GM23338 (cell line): ENCODE measurements around the gene C6orf136.

Source experiments
- EZH2 ChIP-seq: fragments of 200-600 bp; sonication (generic); IDR thresholded peaks from one replicate; pipeline ENCODE4 v1.8.0; 2017; ENCODE audit warnings: antibody characterized with exemption, mild to moderate bottlenecking, low read depth; ENCODE audit not compliant: unreplicated experiment
- EZH2phosphoT487 ChIP-seq: fragments of 200-600 bp; sonication (generic); IDR thresholded peaks from one replicate; pipeline ENCODE4 v1.8.1; 2018; ENCODE audit warnings: antibody characterized with exemption; ENCODE audit not compliant: unreplicated experiment
- JUNB ChIP-seq: IDR thresholded peaks from one replicate; pipeline ENCODE4 v1.6.1; 2016; ENCODE audit warnings: antibody characterized with exemption; ENCODE audit not compliant: unreplicated experiment
- NANOG ChIP-seq: IDR thresholded peaks from 2 replicates; pipeline ENCODE4 v1.6.1; 2016; ENCODE audit warnings: antibody characterized with exemption, borderline replicate concordance
- POLR2AphosphoS5 ChIP-seq: IDR thresholded peaks from 2 replicates; pipeline ENCODE4 v1.6.1; 2016; ENCODE audit warnings: antibody characterized with exemption, low read depth
- TF ChIP-seq, protein P1 (sequence below), 2 experiments: fragments of 200-600 bp in 1 of 2; sonication (generic) in 1 of 2; conservative IDR thresholded peaks; 2 replicates each; pipeline versions ENCODE4 v1.5.1 to v1.6.1; 2016 to 2017; ENCODE audit warnings: antibody characterized with exemption in 2 of 2, low read depth in 2 of 2, mild to moderate bottlenecking in 2 of 2, moderate library complexity in 1 of 2
- TF ChIP-seq, protein P2 (sequence below): fragments of 250-450 bp; sonication (Bioruptor Pico); IDR thresholded peaks from 2 replicates; pipeline ENCODE4 v1.5.0; 2020; ENCODE audit warnings: mild to moderate bottlenecking, moderate library complexity
- TF ChIP-seq, protein P3 (sequence below): IDR thresholded peaks from one replicate; pipeline ENCODE4 v1.6.1; 2018; ENCODE audit warnings: antibody characterized with exemption; ENCODE audit not compliant: unreplicated experiment
- TF ChIP-seq, protein P4 (sequence below): IDR thresholded peaks from 2 replicates; pipeline ENCODE4 v1.6.1; 2016; ENCODE audit warnings: antibody characterized with exemption

DNA sequence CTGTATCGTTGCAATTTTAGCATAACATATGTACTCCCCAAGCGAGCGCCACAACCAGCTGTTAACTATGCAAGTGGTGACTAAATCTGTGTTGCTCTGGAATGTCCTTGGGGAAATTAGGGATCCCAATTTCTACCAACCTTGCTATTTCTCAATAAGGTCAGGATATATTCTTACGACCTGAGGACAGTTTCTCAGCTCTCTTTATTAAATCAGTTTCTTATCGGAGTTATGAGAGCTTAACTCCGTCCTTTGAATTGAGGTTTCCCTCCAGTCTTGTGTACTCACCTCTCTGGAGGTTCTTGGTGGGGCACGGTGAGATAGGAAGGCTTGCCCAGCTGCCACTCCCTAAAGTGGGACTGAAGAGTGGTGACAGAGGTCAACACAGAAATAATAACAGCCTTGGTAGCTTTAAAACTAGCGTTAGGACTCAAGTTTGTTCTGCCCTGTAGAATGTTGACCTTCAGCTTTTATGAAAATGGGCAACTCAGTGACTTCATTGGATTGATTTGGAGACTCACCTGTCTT is 28.6 kb upstream of the C6orf136 start:
- no peak for TF ChIP-seq EZH2
- TF ChIP-seq, protein P1, sequence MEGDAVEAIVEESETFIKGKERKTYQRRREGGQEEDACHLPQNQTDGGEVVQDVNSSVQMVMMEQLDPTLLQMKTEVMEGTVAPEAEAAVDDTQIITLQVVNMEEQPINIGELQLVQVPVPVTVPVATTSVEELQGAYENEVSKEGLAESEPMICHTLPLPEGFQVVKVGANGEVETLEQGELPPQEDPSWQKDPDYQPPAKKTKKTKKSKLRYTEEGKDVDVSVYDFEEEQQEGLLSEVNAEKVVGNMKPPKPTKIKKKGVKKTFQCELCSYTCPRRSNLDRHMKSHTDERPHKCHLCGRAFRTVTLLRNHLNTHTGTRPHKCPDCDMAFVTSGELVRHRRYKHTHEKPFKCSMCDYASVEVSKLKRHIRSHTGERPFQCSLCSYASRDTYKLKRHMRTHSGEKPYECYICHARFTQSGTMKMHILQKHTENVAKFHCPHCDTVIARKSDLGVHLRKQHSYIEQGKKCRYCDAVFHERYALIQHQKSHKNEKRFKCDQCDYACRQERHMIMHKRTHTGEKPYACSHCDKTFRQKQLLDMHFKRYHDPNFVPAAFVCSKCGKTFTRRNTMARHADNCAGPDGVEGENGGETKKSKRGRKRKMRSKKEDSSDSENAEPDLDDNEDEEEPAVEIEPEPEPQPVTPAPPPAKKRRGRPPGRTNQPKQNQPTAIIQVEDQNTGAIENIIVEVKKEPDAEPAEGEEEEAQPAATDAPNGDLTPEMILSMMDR (conservative IDR thresholded peaks at IDR 0.05; ENCODE audit: low read depth in 2 of 2): no peak
- TF ChIP-seq, protein P2, sequence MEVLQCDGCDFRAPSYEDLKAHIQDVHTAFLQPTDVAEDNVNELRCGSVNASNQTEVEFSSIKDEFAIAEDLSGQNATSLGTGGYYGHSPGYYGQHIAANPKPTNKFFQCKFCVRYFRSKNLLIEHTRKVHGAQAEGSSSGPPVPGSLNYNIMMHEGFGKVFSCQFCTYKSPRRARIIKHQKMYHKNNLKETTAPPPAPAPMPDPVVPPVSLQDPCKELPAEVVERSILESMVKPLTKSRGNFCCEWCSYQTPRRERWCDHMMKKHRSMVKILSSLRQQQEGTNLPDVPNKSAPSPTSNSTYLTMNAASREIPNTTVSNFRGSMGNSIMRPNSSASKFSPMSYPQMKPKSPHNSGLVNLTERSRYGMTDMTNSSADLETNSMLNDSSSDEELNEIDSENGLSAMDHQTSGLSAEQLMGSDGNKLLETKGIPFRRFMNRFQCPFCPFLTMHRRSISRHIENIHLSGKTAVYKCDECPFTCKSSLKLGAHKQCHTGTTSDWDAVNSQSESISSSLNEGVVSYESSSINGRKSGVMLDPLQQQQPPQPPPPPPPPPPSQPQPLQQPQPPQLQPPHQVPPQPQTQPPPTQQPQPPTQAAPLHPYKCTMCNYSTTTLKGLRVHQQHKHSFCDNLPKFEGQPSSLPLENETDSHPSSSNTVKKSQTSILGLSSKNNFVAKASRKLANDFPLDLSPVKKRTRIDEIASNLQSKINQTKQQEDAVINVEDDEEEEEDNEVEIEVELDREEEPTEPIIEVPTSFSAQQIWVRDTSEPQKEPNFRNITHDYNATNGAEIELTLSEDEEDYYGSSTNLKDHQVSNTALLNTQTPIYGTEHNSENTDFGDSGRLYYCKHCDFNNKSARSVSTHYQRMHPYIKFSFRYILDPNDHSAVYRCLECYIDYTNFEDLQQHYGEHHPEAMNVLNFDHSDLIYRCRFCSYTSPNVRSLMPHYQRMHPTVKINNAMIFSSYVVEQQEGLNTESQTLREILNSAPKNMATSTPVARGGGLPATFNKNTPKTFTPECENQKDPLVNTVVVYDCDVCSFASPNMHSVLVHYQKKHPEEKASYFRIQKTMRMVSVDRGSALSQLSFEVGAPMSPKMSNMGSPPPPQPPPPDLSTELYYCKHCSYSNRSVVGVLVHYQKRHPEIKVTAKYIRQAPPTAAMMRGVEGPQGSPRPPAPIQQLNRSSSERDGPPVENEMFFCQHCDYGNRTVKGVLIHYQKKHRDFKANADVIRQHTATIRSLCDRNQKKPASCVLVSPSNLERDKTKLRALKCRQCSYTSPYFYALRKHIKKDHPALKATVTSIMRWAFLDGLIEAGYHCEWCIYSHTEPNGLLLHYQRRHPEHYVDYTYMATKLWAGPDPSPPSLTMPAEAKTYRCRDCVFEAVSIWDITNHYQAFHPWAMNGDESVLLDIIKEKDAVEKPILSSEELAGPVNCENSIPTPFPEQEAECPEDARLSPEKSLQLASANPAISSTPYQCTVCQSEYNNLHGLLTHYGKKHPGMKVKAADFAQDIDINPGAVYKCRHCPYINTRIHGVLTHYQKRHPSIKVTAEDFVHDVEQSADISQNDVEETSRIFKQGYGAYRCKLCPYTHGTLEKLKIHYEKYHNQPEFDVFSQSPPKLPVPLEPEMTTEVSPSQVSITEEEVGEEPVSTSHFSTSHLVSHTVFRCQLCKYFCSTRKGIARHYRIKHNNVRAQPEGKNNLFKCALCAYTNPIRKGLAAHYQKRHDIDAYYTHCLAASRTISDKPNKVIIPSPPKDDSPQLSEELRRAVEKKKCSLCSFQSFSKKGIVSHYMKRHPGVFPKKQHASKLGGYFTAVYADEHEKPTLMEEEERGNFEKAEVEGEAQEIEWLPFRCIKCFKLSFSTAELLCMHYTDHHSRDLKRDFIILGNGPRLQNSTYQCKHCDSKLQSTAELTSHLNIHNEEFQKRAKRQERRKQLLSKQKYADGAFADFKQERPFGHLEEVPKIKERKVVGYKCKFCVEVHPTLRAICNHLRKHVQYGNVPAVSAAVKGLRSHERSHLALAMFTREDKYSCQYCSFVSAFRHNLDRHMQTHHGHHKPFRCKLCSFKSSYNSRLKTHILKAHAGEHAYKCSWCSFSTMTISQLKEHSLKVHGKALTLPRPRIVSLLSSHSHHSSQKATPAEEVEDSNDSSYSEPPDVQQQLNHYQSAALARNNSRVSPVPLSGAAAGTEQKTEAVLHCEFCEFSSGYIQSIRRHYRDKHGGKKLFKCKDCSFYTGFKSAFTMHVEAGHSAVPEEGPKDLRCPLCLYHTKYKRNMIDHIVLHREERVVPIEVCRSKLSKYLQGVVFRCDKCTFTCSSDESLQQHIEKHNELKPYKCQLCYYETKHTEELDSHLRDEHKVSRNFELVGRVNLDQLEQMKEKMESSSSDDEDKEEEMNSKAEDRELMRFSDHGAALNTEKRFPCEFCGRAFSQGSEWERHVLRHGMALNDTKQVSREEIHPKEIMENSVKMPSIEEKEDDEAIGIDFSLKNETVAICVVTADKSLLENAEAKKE (CRISPR knock-in tag): no peak
- TF ChIP-seq, protein P3, sequence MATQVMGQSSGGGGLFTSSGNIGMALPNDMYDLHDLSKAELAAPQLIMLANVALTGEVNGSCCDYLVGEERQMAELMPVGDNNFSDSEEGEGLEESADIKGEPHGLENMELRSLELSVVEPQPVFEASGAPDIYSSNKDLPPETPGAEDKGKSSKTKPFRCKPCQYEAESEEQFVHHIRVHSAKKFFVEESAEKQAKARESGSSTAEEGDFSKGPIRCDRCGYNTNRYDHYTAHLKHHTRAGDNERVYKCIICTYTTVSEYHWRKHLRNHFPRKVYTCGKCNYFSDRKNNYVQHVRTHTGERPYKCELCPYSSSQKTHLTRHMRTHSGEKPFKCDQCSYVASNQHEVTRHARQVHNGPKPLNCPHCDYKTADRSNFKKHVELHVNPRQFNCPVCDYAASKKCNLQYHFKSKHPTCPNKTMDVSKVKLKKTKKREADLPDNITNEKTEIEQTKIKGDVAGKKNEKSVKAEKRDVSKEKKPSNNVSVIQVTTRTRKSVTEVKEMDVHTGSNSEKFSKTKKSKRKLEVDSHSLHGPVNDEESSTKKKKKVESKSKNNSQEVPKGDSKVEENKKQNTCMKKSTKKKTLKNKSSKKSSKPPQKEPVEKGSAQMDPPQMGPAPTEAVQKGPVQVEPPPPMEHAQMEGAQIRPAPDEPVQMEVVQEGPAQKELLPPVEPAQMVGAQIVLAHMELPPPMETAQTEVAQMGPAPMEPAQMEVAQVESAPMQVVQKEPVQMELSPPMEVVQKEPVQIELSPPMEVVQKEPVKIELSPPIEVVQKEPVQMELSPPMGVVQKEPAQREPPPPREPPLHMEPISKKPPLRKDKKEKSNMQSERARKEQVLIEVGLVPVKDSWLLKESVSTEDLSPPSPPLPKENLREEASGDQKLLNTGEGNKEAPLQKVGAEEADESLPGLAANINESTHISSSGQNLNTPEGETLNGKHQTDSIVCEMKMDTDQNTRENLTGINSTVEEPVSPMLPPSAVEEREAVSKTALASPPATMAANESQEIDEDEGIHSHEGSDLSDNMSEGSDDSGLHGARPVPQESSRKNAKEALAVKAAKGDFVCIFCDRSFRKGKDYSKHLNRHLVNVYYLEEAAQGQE: no peak
- TF ChIP-seq JUNB: no peak
- no peak for TF ChIP-seq POLR2AphosphoS5
- TF ChIP-seq, protein P4, sequence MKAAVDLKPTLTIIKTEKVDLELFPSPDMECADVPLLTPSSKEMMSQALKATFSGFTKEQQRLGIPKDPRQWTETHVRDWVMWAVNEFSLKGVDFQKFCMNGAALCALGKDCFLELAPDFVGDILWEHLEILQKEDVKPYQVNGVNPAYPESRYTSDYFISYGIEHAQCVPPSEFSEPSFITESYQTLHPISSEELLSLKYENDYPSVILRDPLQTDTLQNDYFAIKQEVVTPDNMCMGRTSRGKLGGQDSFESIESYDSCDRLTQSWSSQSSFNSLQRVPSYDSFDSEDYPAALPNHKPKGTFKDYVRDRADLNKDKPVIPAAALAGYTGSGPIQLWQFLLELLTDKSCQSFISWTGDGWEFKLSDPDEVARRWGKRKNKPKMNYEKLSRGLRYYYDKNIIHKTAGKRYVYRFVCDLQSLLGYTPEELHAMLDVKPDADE: no peak
- TF ChIP-seq EZH2phosphoT487: no peak
- no peak for TF ChIP-seq NANOG
